Measurements from ENCODE around the gene PAQR6. TPM values are rescaled to one million over a fixed set of nuclear protein-coding genes. Genes with fewer than 3 reads are reported as not detected.
A peak's percentile ranks its signal among the peaks of the same experiment; 100 is the strongest.

PAQR6 gene
- total RNA-seq, 6 donors from 2014 or later: 1.3 to 10.5 (median 2.9) TPM

- Histone ChIP-seq H3K9me3 (no peaks in the 10 kb centered on the region), H3K27ac (peak within 1 kb of the TSS; percentile 87 to 95 (median 93)), H3K27me3 (no peaks in the 10 kb centered on the region), H3K36me3 (peaks cover 10 to 28% (median 20%) of the 10 kb centered on the region in 4 donors), H3K4me1 (peaks cover 23 to 43% (median 28%) of the 10 kb centered on the region in 4 donors), H3K4me3 (peak within 1 kb of the TSS; percentile 34 to 62 (median 50))
- peak; percentile 98 for ATAC-seq (ENCODE audit: low FRiP score in 2 of 2)
- peak in 3 of 4 donors; percentile 73 to 86 (median 82) for TF ChIP-seq POLR2A (IDR thresholded peaks at IDR 0.05)
- TF ChIP-seq EP300 (IDR thresholded peaks at IDR 0.05): no peak
- peak; percentile 80 to 86 for TF ChIP-seq POLR2AphosphoS5 (IDR thresholded peaks at IDR 0.05)
- peak in 2 of 6 experiments; percentile 16 to 19 for TF ChIP-seq CTCF (IDR thresholded peaks at IDR 0.05)
- peak; percentile 97 to 99 for DNase-seq
- WGBS, 2 donors: 0 to 1% methylated on average over 20 to 59 of the region's 61 CpGs
Measured at GRCh38 chr1:156212833-156213643, 34.8 kb downstream of the PAQR6 start, which contains the start of gene PMF1. TSS of gene PMF1 (plus strand) at chr1:156213007. CDS start at chr1:156213016, 9 bp downstream.

GRCh38 chr1:156212130-156212529, 35.7 kb downstream of the PAQR6 start:
- 87% methylated on average over 9 of the region's 9 CpGs for WGBS, 2 donors
- H3K27me3 ChIP-seq: no peaks in the 10 kb centered on the region
- peak overlapping the region in 3 of 4 donors; percentile 45 to 62 (median 56) for H3K4me3 ChIP-seq
- H3K9me3 ChIP-seq: no peaks in the 10 kb centered on the region
- TF ChIP-seq POLR2A (IDR thresholded peaks at IDR 0.05) (no peak), POLR2AphosphoS5 (IDR thresholded peaks at IDR 0.05) (no peak), EP300 (IDR thresholded peaks at IDR 0.05) (no peak), CTCF (IDR thresholded peaks at IDR 0.05) (no peak)
- peaks cover 15 to 34% (median 19%) of the 10 kb centered on the region in 4 donors for H3K4me1 ChIP-seq
- H3K36me3 ChIP-seq: peaks cover 13 to 36% (median 27%) of the 10 kb centered on the region in 4 donors
- ATAC-seq (ENCODE audit: low FRiP score in 2 of 2): no peak
- peak overlapping the region; percentile 87 to 95 (median 93) for H3K27ac ChIP-seq
- no peak for DNase-seq

GRCh38 chr1:156211243-156211642, 36.6 kb downstream of the PAQR6 start:
- Histone ChIP-seq H3K9me3 (no peaks in the 10 kb centered on the region), H3K27me3 (no peaks in the 10 kb centered on the region), H3K4me1 (peaks cover 15 to 31% (median 18%) of the 10 kb centered on the region in 4 donors), H3K4me3 (no peak overlapping the region), H3K36me3 (peaks cover 13 to 45% (median 36%) of the 10 kb centered on the region in 4 donors), H3K27ac (no peak overlapping the region)
- DNase-seq (no peak), ATAC-seq (ENCODE audit: low FRiP score in 2 of 2) (no peak)
- TF ChIP-seq EP300 (IDR thresholded peaks at IDR 0.05) (no peak), CTCF (IDR thresholded peaks at IDR 0.05) (no peak), POLR2A (IDR thresholded peaks at IDR 0.05) (no peak)
- 96 to 98% methylated on average over 3 of the region's 3 CpGs for WGBS, 2 donors

- WGBS, 2 donors: 87 to 94% methylated on average over 3 of the region's 3 CpGs
- Histone ChIP-seq H3K27me3 (no peaks in the 10 kb centered on the region), H3K27ac (no peak overlapping the region), H3K9me3 (no peaks in the 10 kb centered on the region), H3K4me1 (peaks cover 0 to 14% (median 4%) of the 10 kb centered on the region in 4 donors), H3K36me3 (peaks cover 12 to 87% (median 37%) of the 10 kb centered on the region in 4 donors), H3K4me3 (no peak overlapping the region)
- ATAC-seq (ENCODE audit: low FRiP score in 2 of 2) (no peak), DNase-seq (no peak)
- TF ChIP-seq EP300 (IDR thresholded peaks at IDR 0.05) (no peak), CTCF (IDR thresholded peaks at IDR 0.05) (no peak), POLR2A (IDR thresholded peaks at IDR 0.05) (no peak), POLR2AphosphoS5 (IDR thresholded peaks at IDR 0.05) (no peak)
Measured at GRCh38 chr1:156204686-156205085, 43.2 kb downstream of the PAQR6 start.

Data from upper lobe of left lung (tissue), 6 donors.